ENCODE data around the gene SLC35F1.

SLC35F1 gene

GRCh38 chr6:118188561-118188960, 281.5 kb downstream of the SLC35F1 start:
- Histone ChIP-seq H3K4me1 (ENCODE audit: insufficient read depth, poor library complexity, severe bottlenecking) (no peaks in the 10 kb centered on the region), H3K36me3 (ENCODE audit: low read depth) (no peaks in the 10 kb centered on the region), H3K27me3 (ENCODE audit: insufficient read depth, poor library complexity, severe bottlenecking) (no peaks in the 10 kb centered on the region), H3K9me3 (ENCODE audit: severe bottlenecking) (no peaks in the 10 kb centered on the region), H3K27ac (ENCODE audit: poor library complexity, severe bottlenecking) (no peak overlapping the region), H3K4me3 (ENCODE audit: severe bottlenecking) (no peak overlapping the region)
- no peak for ATAC-seq (ENCODE audit: low read depth)
- no peak for DNase-seq (ENCODE audit: low spot score)
- no peak for TF ChIP-seq CTCF (IDR thresholded peaks at IDR 0.05; ENCODE audit: poor library complexity, severe bottlenecking)

- Histone ChIP-seq H3K27ac (ENCODE audit: poor library complexity, severe bottlenecking) (no peak overlapping the region), H3K36me3 (ENCODE audit: low read depth) (no peaks in the 10 kb centered on the region), H3K27me3 (ENCODE audit: insufficient read depth, poor library complexity, severe bottlenecking) (no peaks in the 10 kb centered on the region), H3K9me3 (ENCODE audit: severe bottlenecking) (no peaks in the 10 kb centered on the region), H3K4me3 (ENCODE audit: severe bottlenecking) (no peak overlapping the region), H3K4me1 (ENCODE audit: insufficient read depth, poor library complexity, severe bottlenecking) (no peaks in the 10 kb centered on the region)
- no peak for TF ChIP-seq CTCF (IDR thresholded peaks at IDR 0.05; ENCODE audit: poor library complexity, severe bottlenecking)
- DNase-seq (ENCODE audit: low spot score) (no peak), ATAC-seq (ENCODE audit: low read depth) (no peak)
Observed at GRCh38 chr6:118197539-118197938, 290.5 kb downstream of the SLC35F1 start.

GRCh38 chr6:118198746-118199145, 291.7 kb downstream of the SLC35F1 start:
- Histone ChIP-seq H3K9me3 (ENCODE audit: severe bottlenecking) (no peaks in the 10 kb centered on the region), H3K27ac (ENCODE audit: poor library complexity, severe bottlenecking) (no peak overlapping the region), H3K27me3 (ENCODE audit: insufficient read depth, poor library complexity, severe bottlenecking) (no peaks in the 10 kb centered on the region), H3K36me3 (ENCODE audit: low read depth) (no peaks in the 10 kb centered on the region), H3K4me1 (ENCODE audit: insufficient read depth, poor library complexity, severe bottlenecking) (no peaks in the 10 kb centered on the region), H3K4me3 (ENCODE audit: severe bottlenecking) (no peak overlapping the region)
- DNase-seq (ENCODE audit: low spot score) (no peak), ATAC-seq (ENCODE audit: low read depth) (peak; percentile 76)
- no peak for TF ChIP-seq CTCF (IDR thresholded peaks at IDR 0.05; ENCODE audit: poor library complexity, severe bottlenecking)

GRCh38 chr6:118200160-118200559, 293.1 kb downstream of the SLC35F1 start:
- no peaks in the 10 kb centered on the region for H3K9me3 ChIP-seq (ENCODE audit: severe bottlenecking)
- H3K4me3 ChIP-seq (ENCODE audit: severe bottlenecking), result no peak overlapping the region
- no peaks in the 10 kb centered on the region for H3K27me3 ChIP-seq (ENCODE audit: insufficient read depth, poor library complexity, severe bottlenecking)
- no peak for ATAC-seq (ENCODE audit: low read depth)
- DNase-seq (ENCODE audit: low spot score), result no peak
- H3K27ac ChIP-seq (ENCODE audit: poor library complexity, severe bottlenecking), result no peak overlapping the region
- no peaks in the 10 kb centered on the region for H3K36me3 ChIP-seq (ENCODE audit: low read depth)
- H3K4me1 ChIP-seq (ENCODE audit: insufficient read depth, poor library complexity, severe bottlenecking), result no peaks in the 10 kb centered on the region
- no peak for TF ChIP-seq CTCF (IDR thresholded peaks at IDR 0.05; ENCODE audit: poor library complexity, severe bottlenecking)

- no peaks in the 10 kb centered on the region for H3K4me1 ChIP-seq (ENCODE audit: insufficient read depth, poor library complexity, severe bottlenecking)
- no peaks in the 10 kb centered on the region for H3K27me3 ChIP-seq (ENCODE audit: insufficient read depth, poor library complexity, severe bottlenecking)
- H3K4me3 ChIP-seq (ENCODE audit: severe bottlenecking), result no peak overlapping the region
- no peak for DNase-seq (ENCODE audit: low spot score)
- H3K27ac ChIP-seq (ENCODE audit: poor library complexity, severe bottlenecking), result no peak overlapping the region
- no peaks in the 10 kb centered on the region for H3K36me3 ChIP-seq (ENCODE audit: low read depth)
- H3K9me3 ChIP-seq (ENCODE audit: severe bottlenecking), result no peaks in the 10 kb centered on the region
- ATAC-seq (ENCODE audit: low read depth), result no peak
- TF ChIP-seq CTCF (IDR thresholded peaks at IDR 0.05; ENCODE audit: poor library complexity, severe bottlenecking), result no peak
Observed at GRCh38 chr6:118202517-118202916, 295.5 kb downstream of the SLC35F1 start.

Measured in RWPE2 (cell line).